ENCODE data around the gene ZMYM4.

DNA sequence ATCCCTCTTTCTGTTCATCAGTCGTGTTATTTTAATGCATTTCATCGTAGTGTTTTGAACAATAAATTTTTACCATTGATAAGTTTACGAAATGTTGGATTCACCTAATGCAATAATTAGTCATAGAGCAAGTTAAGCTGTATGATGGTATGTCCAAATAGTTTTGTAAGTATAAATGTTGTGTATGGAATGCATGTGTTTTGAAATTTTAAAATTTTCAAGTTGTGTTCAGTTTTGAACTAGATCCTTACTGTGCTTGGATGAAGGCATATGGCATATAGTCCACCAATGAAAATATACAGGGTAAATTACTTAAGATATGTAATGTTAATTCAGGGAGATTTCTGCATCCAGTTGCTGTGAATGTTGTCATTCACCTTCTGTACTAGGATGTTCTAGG, 2.3 kb downstream of the ZMYM4 start:
- TF ChIP-seq POLR2A (IDR thresholded peaks at IDR 0.05; ENCODE audit: low read depth, low read length) (no peak), TAF1 (IDR thresholded peaks at IDR 0.05; ENCODE audit: borderline replicate concordance, low read depth, low read length) (no peak), POLR2AphosphoS5 (IDR thresholded peaks at IDR 0.05; ENCODE audit: low read depth, low read length) (no peak)

Data from GM12892 (cell line).